SK-N-SH (cell line): ENCODE measurements around the gene CAMK2B. TPM values are rescaled to one million over a fixed set of nuclear protein-coding genes. Genes with fewer than 3 reads are reported as not detected.

ENCODE experiments used
- CTCF ChIA-PET: fragments of 300-600, 350-600 bp; formaldehyde crosslinking; extraction: SDS; loops from one replicate; lab custom pipeline; 2021; lab: Yijun Ruan, JAX
- POLR2A ChIA-PET: fragments of 350-600 bp; sonication (Branson Sonifier 250); formaldehyde crosslinking; extraction: SDS; loops from one replicate; lab custom pipeline; 2020; ENCODE audit warnings: antibody characterized with exemption, inconsistent platforms; lab: Yijun Ruan, JAX
- DNase-seq: peaks from one replicate; pipeline ENCODE4 v3.0.0; 2012
- H2AFZ ChIP-seq: fragments of 200-600 bp; sonication (generic); 2 replicates; pipeline ENCODE4 v1.8.1; 2016; ENCODE audit warnings: antibody characterized with exemption, mild to moderate bottlenecking, low read depth
- H3F3A ChIP-seq: fragments of 200-600 bp; sonication (generic); replicated peaks from 2 replicates; pipeline ENCODE3; 2016; ENCODE audit warnings: antibody characterized with exemption, mild to moderate bottlenecking; ENCODE audit not compliant: insufficient read depth
- H3K27ac ChIP-seq, 2 experiments: fragments of 200-500 bp in 1 of 2; fragments of 200-600 bp in 1 of 2; sonication (Bioruptor generic) in 1 of 2; sonication (generic), shearing (Covaris generic) in 1 of 2; 2 replicates each; pipeline versions ENCODE4 v1.5.1 to v1.6.1; 2014 to 2016; ENCODE audit warnings: low read depth in 2 of 2, inconsistent platforms in 1 of 2, low read length in 1 of 2, mild to moderate bottlenecking in 1 of 2, mixed read lengths in 1 of 2
- H3K27me3 ChIP-seq: fragments of 200-600 bp; sonication (generic), shearing (Covaris generic); 2 replicates; pipeline ENCODE4 v1.6.1; 2016; ENCODE audit warnings: mixed run types; ENCODE audit not compliant: insufficient read depth
- H3K36me3 ChIP-seq, 2 experiments: fragments of 200-500 bp in 1 of 2; fragments of 200-600 bp in 1 of 2; sonication (Bioruptor generic) in 1 of 2; sonication (generic) in 1 of 2; replicated peaks in 1 of 2; 2 replicates each; pipeline versions ENCODE3 to v1.5.1; 2014 to 2016; ENCODE audit warnings: low read length in 1 of 2, mild to moderate bottlenecking in 1 of 2; ENCODE audit not compliant: insufficient read depth in 2 of 2, control insufficient read depth in 1 of 2
- H3K4me1 ChIP-seq, 2 experiments: fragments of 200-500 bp in 1 of 2; fragments of 200-600 bp in 1 of 2; sonication (Bioruptor generic) in 1 of 2; sonication (generic), shearing (Covaris generic) in 1 of 2; 2 replicates each; pipeline versions ENCODE4 v1.5.1 to v1.6.1; 2014 to 2016; ENCODE audit warnings: low read depth in 1 of 2, low read length in 1 of 2, mixed run types in 1 of 2; ENCODE audit not compliant: insufficient read depth in 2 of 2, control insufficient read depth in 1 of 2
- H3K4me2 ChIP-seq: fragments of 200-600 bp; sonication (generic), shearing (Covaris generic); 2 replicates; pipeline ENCODE4 v1.6.1; 2017; ENCODE audit warnings: mixed run types
- H3K4me3 ChIP-seq, 2 experiments: fragments of 200-500 bp in 1 of 2; fragments of 200-600 bp in 1 of 2; sonication (Bioruptor generic) in 1 of 2; sonication (generic), shearing (Covaris generic) in 1 of 2; 2 replicates each; pipeline versions ENCODE4 v1.5.1 to v1.8.1; 2014 to 2016; ENCODE audit warnings: low read depth in 2 of 2, inconsistent platforms in 1 of 2, low read length in 1 of 2, mild to moderate bottlenecking in 1 of 2, mixed read lengths in 1 of 2, moderate library complexity in 1 of 2
- H3K79me2 ChIP-seq: fragments of 200-600 bp; sonication (generic); 2 replicates; pipeline ENCODE4 v1.8.1; 2017; ENCODE audit warnings: mild to moderate bottlenecking; ENCODE audit not compliant: insufficient read depth
- H3K9ac ChIP-seq: fragments of 200-600 bp; sonication (generic); 2 replicates; pipeline ENCODE4 v1.6.1; 2017; ENCODE audit warnings: mixed run types
- H3K9me2 ChIP-seq: fragments of 200-600 bp; sonication (generic); 2 replicates; pipeline ENCODE4 v1.6.1; 2017; ENCODE audit warnings: mixed run types
- H3K9me3 ChIP-seq: fragments of 200-600 bp; sonication (generic); 2 replicates; pipeline ENCODE4 v1.6.1; 2017; ENCODE audit warnings: mixed run types, mild to moderate bottlenecking, moderate library complexity
- H4K20me1 ChIP-seq: fragments of 200-600 bp; sonication (generic); 2 replicates; pipeline ENCODE4 v1.6.1; 2017; ENCODE audit warnings: mild to moderate bottlenecking, mixed run types; ENCODE audit not compliant: insufficient read depth
- CHD2 ChIP-seq: fragments of 150-350 bp; IDR thresholded peaks from 2 replicates; pipeline ENCODE4 v1.6.1; 2018; ENCODE audit warnings: low read length; ENCODE audit not compliant: partially characterized antibody
- CTCF ChIP-seq: fragments of 200-600 bp; sonication (generic); IDR thresholded peaks from 2 replicates; pipeline ENCODE4 v1.6.1; 2017; ENCODE audit warnings: antibody characterized with exemption, mild to moderate bottlenecking, moderate library complexity
- EP300 ChIP-seq, 2 experiments: IDR thresholded peaks; 2 replicates each; pipeline versions ENCODE4 v1.4.0 to v1.6.1; 2012; ENCODE audit warnings: borderline replicate concordance in 1 of 2, low read depth in 1 of 2, low read length in 1 of 2
- FOSL2 ChIP-seq: IDR thresholded peaks from 2 replicates; pipeline ENCODE4 v1.4.0; 2012; ENCODE audit warnings: low read depth, mild to moderate bottlenecking, moderate library complexity, borderline replicate concordance
- FOXM1 ChIP-seq: IDR thresholded peaks from 2 replicates; pipeline ENCODE4 v1.4.0; 2012; ENCODE audit warnings: low read depth, mild to moderate bottlenecking
- GABPA ChIP-seq: IDR thresholded peaks from 2 replicates; pipeline ENCODE4 v1.4.0; 2012; ENCODE audit warnings: low read depth, mild to moderate bottlenecking
- NFIC ChIP-seq: IDR thresholded peaks from 2 replicates; pipeline ENCODE4 v1.4.0; 2012; ENCODE audit warnings: borderline replicate concordance
- NRF1 ChIP-seq: IDR thresholded peaks from 2 replicates; pipeline ENCODE4 v1.6.1; 2012; ENCODE audit warnings: low read depth, mild to moderate bottlenecking, low read length
- PBX3 ChIP-seq: IDR thresholded peaks from 2 replicates; pipeline ENCODE4; 2012
- RAD21 ChIP-seq: IDR thresholded peaks from 2 replicates; pipeline ENCODE4 v1.6.1; 2012; ENCODE audit warnings: mild to moderate bottlenecking, low read length
- RCOR1 ChIP-seq: fragments of 150-350 bp; IDR thresholded peaks from 2 replicates; pipeline ENCODE4 v1.6.1; 2017; ENCODE audit warnings: antibody characterized with exemption, low read length
- SIN3A ChIP-seq: IDR thresholded peaks from 2 replicates; pipeline ENCODE4 v1.6.1; 2012; ENCODE audit warnings: low read depth, mild to moderate bottlenecking, low read length, moderate library complexity, borderline replicate concordance
- TCF12 ChIP-seq: IDR thresholded peaks from 2 replicates; pipeline ENCODE4 v1.4.0; 2012
- USF1 ChIP-seq: IDR thresholded peaks from 2 replicates; pipeline ENCODE4 v1.4.0; 2012; ENCODE audit warnings: low read depth, borderline replicate concordance
- USF2 ChIP-seq: fragments of 150-350 bp; IDR thresholded peaks from 2 replicates; pipeline ENCODE4 v1.6.1; 2017; ENCODE audit warnings: antibody characterized with exemption, low read length, low read depth, borderline replicate concordance
- WGBS: methylation state at CpG from one replicate; pipeline ENCODE4 v1.1.6; 2017; ENCODE audit warnings: low lambda C conversion rate; 5-methylcytosine and 5-hydroxymethylcytosine counted together
- polyA plus RNA-seq, 3 experiments: library from polyadenylated mRNA; depleted of rRNA; stranded (reverse); fragments of >200 nt; gene quantifications; 2 replicates each; pipeline ENCODE4 v1.2.3, GENCODE V29; 2012

The CAMK2B gene
- polyA plus RNA-seq, 1 of the 3 experiments (the other 2 are of a cell fraction): 0.20 TPM

GRCh38 chr7:44237696-44238095 lies 87.7 kb downstream of the CAMK2B start:
- no peaks in the 10 kb centered on the region for H3K9me3 ChIP-seq
- no peaks in the 10 kb centered on the region for H3F3A ChIP-seq
- no peak for DNase-seq
- H3K4me3 ChIP-seq: no peak overlapping the region
- H4K20me1 ChIP-seq: no peaks in the 10 kb centered on the region
- no peak overlapping the region for H3K9ac ChIP-seq
- 64% methylated on average over 10 of the region's 10 CpGs for WGBS
- no peaks in the 10 kb centered on the region for H3K36me3 ChIP-seq
- no peak for TF ChIP-seq NRF1
- no peak for TF ChIP-seq SIN3A
- no peak for TF ChIP-seq FOSL2
- no peak for TF ChIP-seq NFIC
- TF ChIP-seq GABPA: no peak
- TF ChIP-seq RAD21: no peak
- TF ChIP-seq TCF12: no peak
- TF ChIP-seq USF2: no peak
- TF ChIP-seq PBX3: no peak
- no peak for TF ChIP-seq FOXM1
- no peak for TF ChIP-seq RCOR1
- TF ChIP-seq CTCF: no peak
- TF ChIP-seq CHD2: no peak
- H2AFZ ChIP-seq: no peak overlapping the region
- peaks cover 0 to 40% of the 10 kb centered on the region in 2 experiments; a peak in 1 of 4 replicates for H3K4me1 ChIP-seq
- ChIA-PET POLR2A (interaction anchor here (0.7 kb wide), 1 partner anchor 23 kb away, joined by 3 read pairs; no protein-coding TSS in a partner anchor), CTCF (interaction anchor here (1.2 to 2.6 kb wide), 4 partner anchors 17 to 71 kb away, joined by 3 to 11 read pairs (median 6); partner anchors contain the start of gene YKT6)
- no peaks in the 10 kb centered on the region for H3K79me2 ChIP-seq
- no peaks in the 10 kb centered on the region for H3K27me3 ChIP-seq
- peak overlapping the region in 1 of 2 experiments; percentile 84; a peak in 1 of 4 replicates for H3K27ac ChIP-seq
- H3K4me2 ChIP-seq: no peak overlapping the region
- no peaks in the 10 kb centered on the region for H3K9me2 ChIP-seq

GRCh38 chr7:44236333-44236728 lies 89.1 kb downstream of the CAMK2B start:
- CTCF ChIA-PET: interaction anchor here (0.6 to 2.6 kb wide), 18 partner anchors 10 to 329 kb away, joined by 3 to 11 read pairs (median 3); partner anchors contain the start of gene YKT6
- Histone ChIP-seq H3K27ac (peak overlapping the region in 1 of 2 experiments; percentile 84; a peak in 2 of 4 replicates), H3F3A (no peaks in the 10 kb centered on the region), H4K20me1 (no peaks in the 10 kb centered on the region), H2AFZ (no peak overlapping the region), H3K27me3 (no peaks in the 10 kb centered on the region), H3K9me3 (no peaks in the 10 kb centered on the region), H3K4me3 (no peak overlapping the region), H3K9ac (no peak overlapping the region), H3K9me2 (no peaks in the 10 kb centered on the region), H3K4me1 (peaks cover 0 to 40% of the 10 kb centered on the region in 2 experiments; a peak in 1 of 4 replicates), H3K36me3 (no peaks in the 10 kb centered on the region), H3K79me2 (no peaks in the 10 kb centered on the region), H3K4me2 (no peak overlapping the region)
- 86% methylated on average over 4 of the region's 4 CpGs for WGBS
- POLR2A ChIA-PET: interaction anchor here (1.3 kb wide), 2 partner anchors 12 to 24 kb away, joined by 4 read pairs; no protein-coding TSS in a partner anchor
- TF ChIP-seq USF1 (no peak), CTCF (peak; percentile 25; the same call in 1 of the 2 replicates), EP300 (IDR thresholded peaks at IDR 0.05; ENCODE audit: borderline replicate concordance in 1 of 2, low read depth in 1 of 2, low read length in 1 of 2) (no peak), RAD21 (peak; percentile 26; the same call in 1 of the 2 replicates)
- DNase-seq: peak; percentile 83
